GM12878 (cell line): ENCODE data around the gene IFIT2. TPM values are rescaled to one million over a fixed set of nuclear protein-coding genes. Genes with fewer than 3 reads are reported as not detected.

Experiments
- ASH2L ChIP-seq: fragments of 300-600, 200-600 bp; sonication (generic); IDR thresholded peaks from 2 replicates; pipeline ENCODE4 v1.6.1; 2017; ENCODE audit warnings: low read depth, mild to moderate bottlenecking, borderline replicate concordance
- BACH1 ChIP-seq: fragments of 450-650 bp; IDR thresholded peaks from 2 replicates; pipeline ENCODE4 v1.6.1; 2017; ENCODE audit warnings: mild to moderate bottlenecking, borderline replicate concordance
- CREB1 ChIP-seq: IDR thresholded peaks from 2 replicates; pipeline ENCODE4 v1.6.1; 2012; ENCODE audit warnings: low read depth, mild to moderate bottlenecking, inconsistent platforms
- EGR1 ChIP-seq, 2 experiments: IDR thresholded peaks; 1 replicate in 1 of 2; 2 replicates in 1 of 2; pipeline ENCODE4 v1.6.1; 2011 to 2012; ENCODE audit warnings: low read depth in 2 of 2, low read length in 2 of 2, borderline replicate concordance in 1 of 2, mild to moderate bottlenecking in 1 of 2, moderate library complexity in 1 of 2
- IRF4 ChIP-seq: IDR thresholded peaks from 2 replicates; pipeline ENCODE4 v1.6.1; 2011; ENCODE audit warnings: low read depth, low read length
- MEF2A ChIP-seq: IDR thresholded peaks from 2 replicates; pipeline ENCODE4 v1.6.1; 2011; ENCODE audit warnings: low read depth, mild to moderate bottlenecking, low read length, moderate library complexity; ENCODE audit not compliant: insufficient read depth
- MXI1 ChIP-seq: fragments of 150-350 bp; IDR thresholded peaks from 2 replicates; pipeline ENCODE4 v1.6.1; 2011; ENCODE audit warnings: low read depth, mild to moderate bottlenecking, inconsistent platforms, low read length, improper control_type of control experiment
- MYC ChIP-seq: IDR thresholded peaks from 2 replicates; pipeline ENCODE4 v1.6.1; 2011; ENCODE audit warnings: mild to moderate bottlenecking, low read length, moderate library complexity, inconsistent platforms; ENCODE audit not compliant: insufficient read depth, insufficient replicate concordance, insufficient read length, severe bottlenecking
- NFYB ChIP-seq: IDR thresholded peaks from 2 replicates; pipeline ENCODE4 v1.6.1; 2011; ENCODE audit warnings: low read depth, mild to moderate bottlenecking, low read length, improper control_type of control experiment, moderate library complexity; ENCODE audit not compliant: insufficient read depth
- NR2C2 ChIP-seq: IDR thresholded peaks from 2 replicates; pipeline ENCODE4 v1.6.1; 2011; ENCODE audit warnings: borderline replicate concordance, low read depth; ENCODE audit not compliant: control insufficient read depth, insufficient read length
- NRF1 ChIP-seq: conservative IDR thresholded peaks from 2 replicates; pipeline ENCODE4 v1.6.1; 2011; ENCODE audit warnings: mild to moderate bottlenecking, low read depth, low read length, improper control_type of control experiment
- POLR2A ChIP-seq: IDR thresholded peaks from 2 replicates; pipeline ENCODE4 v1.6.1; 2011; ENCODE audit warnings: low read depth, mild to moderate bottlenecking, low read length
- RUNX3 ChIP-seq: IDR thresholded peaks from 2 replicates; pipeline ENCODE4 v1.6.1; 2012; ENCODE audit warnings: low read length, inconsistent platforms
- SRF ChIP-seq, 2 experiments: IDR thresholded peaks; 2 replicates each; pipeline ENCODE4 v1.6.1; 2011; ENCODE audit warnings: low read depth in 2 of 2, low read length in 2 of 2, mild to moderate bottlenecking in 1 of 2, moderate library complexity in 1 of 2
- STAT3 ChIP-seq: IDR thresholded peaks from 2 replicates; pipeline ENCODE4 v1.6.1; 2011; ENCODE audit warnings: low read depth, low read length, improper control_type of control experiment
- TARDBP ChIP-seq: IDR thresholded peaks from 2 replicates; pipeline ENCODE4 v1.6.1; 2016; ENCODE audit warnings: borderline replicate concordance
- WRNIP1 ChIP-seq: IDR thresholded peaks from 2 replicates; pipeline ENCODE4 v1.6.1; 2011; ENCODE audit warnings: low read depth, low read length, improper control_type of control experiment, borderline replicate concordance
- ZNF274 ChIP-seq: IDR thresholded peaks from one replicate; pipeline ENCODE4 v1.8.0; 2011; ENCODE audit not compliant: insufficient read length, insufficient read depth
- polyA plus RNA-seq, 11 experiments: library from polyadenylated mRNA; depleted of rRNA in 4 of 11; unstranded in 6 of 11; stranded (reverse) in 5 of 11; fragments of >200 nt; fragmentation: Nextera tagmentation in 4 of 11; fragmentation: Illumina TruSeq in 1 of 11; extraction: Ambion mirVana in 4 of 11; extraction: Trizol in 1 of 11; gene quantifications; 1 replicate in 1 of 11; 2 replicates in 10 of 11; pipeline versions ENCODE4 v1.2.1 to v1.2.3, GENCODE V29; 2011 to 2016; ENCODE audit warnings: inconsistent platforms in 2 of 11, missing spikeins in 2 of 11, low read depth in 1 of 11
- total RNA-seq, 4 experiments: library from RNA; depleted of rRNA in 3 of 4; stranded (reverse); fragments of >200 nt in 3 of 4; fragmentation: Illumina TruSeq in 1 of 4; extraction: Trizol in 1 of 4; gene quantifications; 2 replicates each; pipeline versions ENCODE4 v1.2.1 to v1.2.3, GENCODE V29; 2013 to 2021
- TF ChIP-seq, protein P1 (sequence below): IDR thresholded peaks from 2 replicates; pipeline ENCODE4 v1.6.1; 2012; ENCODE audit warnings: mild to moderate bottlenecking, low read depth, low read length
- TF ChIP-seq, protein P2 (sequence below): fragments of 450-650 bp; IDR thresholded peaks from 2 replicates; pipeline ENCODE4 v1.6.1; 2016; ENCODE audit warnings: mild to moderate bottlenecking
- TF ChIP-seq, protein P3 (sequence below): fragments of 450-650 bp; IDR thresholded peaks from 2 replicates; pipeline ENCODE4 v1.6.1; 2017; ENCODE audit warnings: low read depth, mild to moderate bottlenecking, moderate library complexity

The IFIT2 gene
- total and polyA plus RNA-seq, 10 of the 15 experiments (the other 5 are each of a cell fraction or from before 2014, with no cell fraction given), result 5.2 to 14.8 (median 9.7) TPM

DNA sequence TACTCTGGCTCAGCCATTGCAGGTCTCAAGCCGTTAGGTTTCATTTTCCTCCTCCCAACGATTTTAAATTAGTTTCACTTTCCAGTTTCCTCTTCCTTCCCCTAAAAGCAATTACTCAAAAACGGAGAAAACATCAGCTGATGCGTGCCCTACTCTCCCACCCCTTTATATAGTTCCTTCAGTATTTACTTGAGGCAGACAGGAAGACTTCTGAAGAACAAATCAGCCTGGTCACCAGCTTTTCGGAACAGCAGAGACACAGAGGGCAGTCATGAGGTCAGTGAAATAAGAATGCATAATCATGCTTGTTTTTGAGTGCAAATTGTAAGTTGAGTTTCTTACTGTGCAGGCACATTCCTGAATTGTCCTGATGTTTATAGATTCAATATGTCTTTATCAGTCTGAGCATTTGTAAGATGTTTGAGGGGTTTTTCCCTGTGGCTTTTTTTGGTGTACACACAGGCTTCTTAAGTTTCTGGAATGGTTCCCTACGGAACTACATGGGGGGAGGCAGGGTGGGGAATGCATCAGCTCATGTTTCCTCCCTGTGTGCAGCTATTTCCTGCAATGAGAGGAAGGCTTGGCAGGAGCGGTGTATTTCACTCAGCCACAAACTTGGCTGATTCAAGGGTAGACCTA, 26.1 kb downstream of the IFIT2 start, which contains the start of gene IFIT3 (continued):
- TF ChIP-seq, protein P1, sequence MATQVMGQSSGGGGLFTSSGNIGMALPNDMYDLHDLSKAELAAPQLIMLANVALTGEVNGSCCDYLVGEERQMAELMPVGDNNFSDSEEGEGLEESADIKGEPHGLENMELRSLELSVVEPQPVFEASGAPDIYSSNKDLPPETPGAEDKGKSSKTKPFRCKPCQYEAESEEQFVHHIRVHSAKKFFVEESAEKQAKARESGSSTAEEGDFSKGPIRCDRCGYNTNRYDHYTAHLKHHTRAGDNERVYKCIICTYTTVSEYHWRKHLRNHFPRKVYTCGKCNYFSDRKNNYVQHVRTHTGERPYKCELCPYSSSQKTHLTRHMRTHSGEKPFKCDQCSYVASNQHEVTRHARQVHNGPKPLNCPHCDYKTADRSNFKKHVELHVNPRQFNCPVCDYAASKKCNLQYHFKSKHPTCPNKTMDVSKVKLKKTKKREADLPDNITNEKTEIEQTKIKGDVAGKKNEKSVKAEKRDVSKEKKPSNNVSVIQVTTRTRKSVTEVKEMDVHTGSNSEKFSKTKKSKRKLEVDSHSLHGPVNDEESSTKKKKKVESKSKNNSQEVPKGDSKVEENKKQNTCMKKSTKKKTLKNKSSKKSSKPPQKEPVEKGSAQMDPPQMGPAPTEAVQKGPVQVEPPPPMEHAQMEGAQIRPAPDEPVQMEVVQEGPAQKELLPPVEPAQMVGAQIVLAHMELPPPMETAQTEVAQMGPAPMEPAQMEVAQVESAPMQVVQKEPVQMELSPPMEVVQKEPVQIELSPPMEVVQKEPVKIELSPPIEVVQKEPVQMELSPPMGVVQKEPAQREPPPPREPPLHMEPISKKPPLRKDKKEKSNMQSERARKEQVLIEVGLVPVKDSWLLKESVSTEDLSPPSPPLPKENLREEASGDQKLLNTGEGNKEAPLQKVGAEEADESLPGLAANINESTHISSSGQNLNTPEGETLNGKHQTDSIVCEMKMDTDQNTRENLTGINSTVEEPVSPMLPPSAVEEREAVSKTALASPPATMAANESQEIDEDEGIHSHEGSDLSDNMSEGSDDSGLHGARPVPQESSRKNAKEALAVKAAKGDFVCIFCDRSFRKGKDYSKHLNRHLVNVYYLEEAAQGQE, result no peak
- TF ChIP-seq CREB1 (no peak), NRF1 (no peak), NFYB (no peak), RUNX3 (no peak), WRNIP1 (no peak), NR2C2 (no peak), MXI1 (no peak), ZNF274 (no peak), EGR1 (IDR thresholded peaks at IDR 0.05; ENCODE audit: borderline replicate concordance in 1 of 2, low read depth in 2 of 2, low read length in 2 of 2) (peak in 1 of 2 experiments; percentile 56; a peak in 1 of 3 replicates), TARDBP (no peak), IRF4 (peak; percentile 51; the same call in 1 of the 2 replicates), BACH1 (no peak), SRF (IDR thresholded peaks at IDR 0.05; ENCODE audit: low read depth in 2 of 2, low read length in 2 of 2) (no peak), ASH2L (no peak), STAT3 (no peak), POLR2A (peak; percentile 63), MEF2A (no peak), MYC (no peak)
- TF ChIP-seq, protein P2, sequence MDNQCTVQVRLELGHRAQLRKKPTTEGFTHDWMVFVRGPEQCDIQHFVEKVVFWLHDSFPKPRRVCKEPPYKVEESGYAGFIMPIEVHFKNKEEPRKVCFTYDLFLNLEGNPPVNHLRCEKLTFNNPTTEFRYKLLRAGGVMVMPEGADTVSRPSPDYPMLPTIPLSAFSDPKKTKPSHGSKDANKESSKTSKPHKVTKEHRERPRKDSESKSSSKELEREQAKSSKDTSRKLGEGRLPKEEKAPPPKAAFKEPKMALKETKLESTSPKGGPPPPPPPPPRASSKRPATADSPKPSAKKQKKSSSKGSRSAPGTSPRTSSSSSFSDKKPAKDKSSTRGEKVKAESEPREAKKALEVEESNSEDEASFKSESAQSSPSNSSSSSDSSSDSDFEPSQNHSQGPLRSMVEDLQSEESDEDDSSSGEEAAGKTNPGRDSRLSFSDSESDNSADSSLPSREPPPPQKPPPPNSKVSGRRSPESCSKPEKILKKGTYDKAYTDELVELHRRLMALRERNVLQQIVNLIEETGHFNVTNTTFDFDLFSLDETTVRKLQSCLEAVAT, result no peak
- TF ChIP-seq, protein P3, sequence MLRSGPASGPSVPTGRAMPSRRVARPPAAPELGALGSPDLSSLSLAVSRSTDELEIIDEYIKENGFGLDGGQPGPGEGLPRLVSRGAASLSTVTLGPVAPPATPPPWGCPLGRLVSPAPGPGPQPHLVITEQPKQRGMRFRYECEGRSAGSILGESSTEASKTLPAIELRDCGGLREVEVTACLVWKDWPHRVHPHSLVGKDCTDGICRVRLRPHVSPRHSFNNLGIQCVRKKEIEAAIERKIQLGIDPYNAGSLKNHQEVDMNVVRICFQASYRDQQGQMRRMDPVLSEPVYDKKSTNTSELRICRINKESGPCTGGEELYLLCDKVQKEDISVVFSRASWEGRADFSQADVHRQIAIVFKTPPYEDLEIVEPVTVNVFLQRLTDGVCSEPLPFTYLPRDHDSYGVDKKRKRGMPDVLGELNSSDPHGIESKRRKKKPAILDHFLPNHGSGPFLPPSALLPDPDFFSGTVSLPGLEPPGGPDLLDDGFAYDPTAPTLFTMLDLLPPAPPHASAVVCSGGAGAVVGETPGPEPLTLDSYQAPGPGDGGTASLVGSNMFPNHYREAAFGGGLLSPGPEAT, result no peak
